ENCODE data around the gene TPI1. TPM values are rescaled to one million over a fixed set of nuclear protein-coding genes. Genes with fewer than 3 reads are reported as not detected.

The TPI1 gene
- total and polyA plus RNA-seq, 8 donors = 88.5 to 247 (median 128) TPM

GRCh38 chr12:6845395-6845794, 21.9 kb upstream of the TPI1 start:
- no peaks in the 10 kb centered on the region for H3K27me3 ChIP-seq
- TF ChIP-seq CTCF (IDR thresholded peaks at IDR 0.05) = no peak
- no peaks in the 10 kb centered on the region for H3K36me3 ChIP-seq
- H3K27ac ChIP-seq = no peak overlapping the region
- ATAC-seq (no peak), DNase-seq (no peak), FAIRE-seq (no peak)
- intact Hi-C loops (cut with DNase I) = no loop called here
- WGBS, 2 donors = 90 to 92% methylated on average over 16 to 17 of the region's 17 CpGs
- no peak overlapping the region for H3K4me3 ChIP-seq
- no peaks in the 10 kb centered on the region for H3K4me1 ChIP-seq
- no peaks in the 10 kb centered on the region for H3K9me3 ChIP-seq

GRCh38 chr12:6846316-6846869, 20.9 kb upstream of the TPI1 start:
- Histone ChIP-seq H3K4me1 (peaks cover 0 to 3% (median 0%) of the 10 kb centered on the region in 3 donors), H3K9me3 (no peaks in the 10 kb centered on the region), H3K4me3 (no peak overlapping the region), H3K27ac (no peak overlapping the region), H3K36me3 (no peaks in the 10 kb centered on the region), H3K27me3 (no peaks in the 10 kb centered on the region)
- 86 to 88% methylated on average over 7 of the region's 7 CpGs for WGBS, 2 donors
- no peak for FAIRE-seq
- intact Hi-C loops (cut with DNase I) = no loop called here
- no peak for ATAC-seq
- DNase-seq = no peak
- no peak for TF ChIP-seq CTCF (IDR thresholded peaks at IDR 0.05)

- Histone ChIP-seq H3K4me3 (no peak overlapping the region), H3K27ac (no peak overlapping the region), H3K27me3 (no peaks in the 10 kb centered on the region), H3K4me1 (peaks cover 0 to 3% (median 0%) of the 10 kb centered on the region in 3 donors), H3K9me3 (no peaks in the 10 kb centered on the region), H3K36me3 (no peaks in the 10 kb centered on the region)
- no peak for TF ChIP-seq CTCF (IDR thresholded peaks at IDR 0.05)
- no peak for DNase-seq
- FAIRE-seq = no peak
- ATAC-seq = no peak
- 96 to 100% methylated on average over 2 of the region's 2 CpGs for WGBS, 2 donors
- intact Hi-C loops (cut with DNase I) = no loop called here
Observed at GRCh38 chr12:6847676-6848075, 19.7 kb upstream of the TPI1 start.

- TF ChIP-seq CTCF (IDR thresholded peaks at IDR 0.05) = no peak
- no peak overlapping the region for H3K4me3 ChIP-seq
- ATAC-seq (no peak), DNase-seq (no peak), FAIRE-seq (no peak)
- no peak overlapping the region for H3K27ac ChIP-seq
- no peaks in the 10 kb centered on the region for H3K36me3 ChIP-seq
- WGBS, 2 donors = 92 to 94% methylated on average over 2 of the region's 2 CpGs
- H3K27me3 ChIP-seq = no peaks in the 10 kb centered on the region
- peaks cover 0 to 10% (median 7%) of the 10 kb centered on the region in 3 donors for H3K4me1 ChIP-seq
- H3K9me3 ChIP-seq = no peaks in the 10 kb centered on the region
- intact Hi-C loops (cut with DNase I) = no loop called here
Observed at GRCh38 chr12:6849427-6849826, 17.9 kb upstream of the TPI1 start.

- Histone ChIP-seq H3K4me1 (peaks cover 0 to 10% (median 7%) of the 10 kb centered on the region in 3 donors), H3K27me3 (no peaks in the 10 kb centered on the region), H3K27ac (no peak overlapping the region), H3K4me3 (no peak overlapping the region), H3K36me3 (no peaks in the 10 kb centered on the region), H3K9me3 (no peaks in the 10 kb centered on the region)
- intact Hi-C loops (cut with DNase I) = no loop called here
- 77 to 81% methylated on average over 10 of the region's 10 CpGs for WGBS, 2 donors
- ATAC-seq (no peak), DNase-seq (peak in 1 of 6 donors; percentile 16), FAIRE-seq (no peak)
- no peak for TF ChIP-seq CTCF (IDR thresholded peaks at IDR 0.05)
Observed at GRCh38 chr12:6849976-6850560, 17.3 kb upstream of the TPI1 start.

Measured in pancreas (tissue), 10 donors.